NCI-H1105 (cell line): ENCODE results near the gene CDH23.

Experiments
- DNase-seq: peaks from one replicate; lab custom pipeline; 2025; lab: John Stamatoyannopoulos, UW

CDH23 gene

GRCh38 chr10:71623098-71623985 lies 226.6 kb downstream of the CDH23 start:
- no peak for DNase-seq

- no peak for DNase-seq
These were observed 227.2 kb downstream of the CDH23 start for GRCh38 chr10:71623986-71624291.

GRCh38 chr10:71625445-71626175 lies 228.9 kb downstream of the CDH23 start:
- no peak for DNase-seq

GRCh38 chr10:71627230-71627939 lies 230.7 kb downstream of the CDH23 start:
- DNase-seq: no peak

GRCh38 chr10:71627956-71628355 lies 231.2 kb downstream of the CDH23 start:
- DNase-seq: no peak

- no peak for DNase-seq
These were observed 232.4 kb downstream of the CDH23 start for GRCh38 chr10:71629131-71629530.

- no peak for DNase-seq
These were observed 233.4 kb downstream of the CDH23 start for GRCh38 chr10:71630168-71630567.

- DNase-seq: no peak
These were observed 234.5 kb downstream of the CDH23 start for GRCh38 chr10:71631007-71631861.

- DNase-seq: no peak
These were observed 235.6 kb downstream of the CDH23 start for GRCh38 chr10:71632200-71632820.

- no peak for DNase-seq
These were observed 236.3 kb downstream of the CDH23 start for GRCh38 chr10:71632896-71633600.

- DNase-seq: no peak
These were observed 237.2 kb downstream of the CDH23 start for GRCh38 chr10:71633920-71634319.

- no peak for DNase-seq
These were observed 237.9 kb downstream of the CDH23 start for GRCh38 chr10:71634531-71635164.

- no peak for DNase-seq
These were observed 238.6 kb downstream of the CDH23 start for GRCh38 chr10:71635251-71635866.

GRCh38 chr10:71635867-71636266 lies 239.1 kb downstream of the CDH23 start:
- DNase-seq: no peak

GRCh38 chr10:71636588-71636987 lies 239.9 kb downstream of the CDH23 start:
- DNase-seq: no peak

- no peak for DNase-seq
These were observed 240.6 kb downstream of the CDH23 start for GRCh38 chr10:71637305-71637704.

- DNase-seq: no peak
These were observed 241.5 kb downstream of the CDH23 start for GRCh38 chr10:71638064-71638821.

GRCh38 chr10:71638822-71639719 lies 242.4 kb downstream of the CDH23 start:
- DNase-seq: no peak
